NCI-H146 treated with DMSO at 0.1 percent for 48 hours (cell line): ENCODE results near the gene DUSP11.
A peak's percentile ranks its signal among the peaks of the same experiment; 100 is the strongest.
"Not testable (repeated sequence)": the region's sequence is repeated elsewhere in the genome, so short reads cannot be mapped to it uniquely, and the experiment has no call there.

Experiments
- DNase-seq: peaks from one replicate; lab custom pipeline; 2025; ENCODE audit not compliant: unreplicated experiment; lab: John Stamatoyannopoulos, UW

The DUSP11 gene

GRCh38 chr2:73779467-73780236, at the start of gene DUSP11:
Gene DUSP11, minus strand, starts transcription at chr2:73780103. Its CDS starts 129 bp downstream, at chr2:73779974.
- DNase-seq: peak; percentile 74

GRCh38 chr2:73828818-73829570, 49.1 kb upstream of the DUSP11 start, which contains the start of gene STAMBP:
Gene STAMBP, plus strand, starts transcription at chr2:73828961. Its CDS starts 1,896 bp downstream, at chr2:73830857.
- peak; percentile 95 for DNase-seq

- DNase-seq: no peak
These were observed 48.5 kb upstream of the DUSP11 start for GRCh38 chr2:73828389-73828817.

GRCh38 chr2:73827660-73828388, 47.9 kb upstream of the DUSP11 start:
- DNase-seq: no peak

- DNase-seq: peak; percentile 38
These were observed 47.1 kb upstream of the DUSP11 start for GRCh38 chr2:73827018-73827417.

GRCh38 chr2:73825408-73825807, 45.5 kb upstream of the DUSP11 start:
- DNase-seq: no peak

GRCh38 chr2:73823916-73824523, 44.1 kb upstream of the DUSP11 start:
- peak; percentile 51 for DNase-seq

GRCh38 chr2:73823416-73823815, 43.5 kb upstream of the DUSP11 start:
- DNase-seq: no peak

- no peak for DNase-seq
These were observed 43.1 kb upstream of the DUSP11 start for GRCh38 chr2:73822991-73823390.

GRCh38 chr2:73822276-73822675, 42.4 kb upstream of the DUSP11 start:
- DNase-seq: no peak

- no peak for DNase-seq
These were observed 41.8 kb upstream of the DUSP11 start for GRCh38 chr2:73821669-73822068.

GRCh38 chr2:73821227-73821626, 41.3 kb upstream of the DUSP11 start:
- no peak for DNase-seq

GRCh38 chr2:73818296-73818695, 38.4 kb upstream of the DUSP11 start:
- DNase-seq: no peak

GRCh38 chr2:73812635-73813034, 32.7 kb upstream of the DUSP11 start:
- no peak for DNase-seq

- no peak for DNase-seq
These were observed 32.0 kb upstream of the DUSP11 start for GRCh38 chr2:73811878-73812277.

- not testable (repeated sequence) for DNase-seq
These were observed 4.0 kb upstream of the DUSP11 start, which contains the start of gene C2orf78 for GRCh38 chr2:73783883-73784282. Gene C2orf78, plus strand, starts transcription at chr2:73784183. Its CDS starts 127 bp downstream, at chr2:73784310.

- not testable (repeated sequence) for DNase-seq
These were observed 3.5 kb upstream of the DUSP11 start for GRCh38 chr2:73783402-73783801.

- no peak for DNase-seq
These were observed 307 bp upstream of the DUSP11 start for GRCh38 chr2:73780237-73780582.

- DNase-seq: not testable (repeated sequence)
These were observed 936 bp downstream of the DUSP11 start for GRCh38 chr2:73778867-73779466.

GRCh38 chr2:73776869-73777519, 2.9 kb downstream of the DUSP11 start:
- DNase-seq: no peak
